ENCODE measurements around the gene SCN9A. TPM values are rescaled to one million over a fixed set of nuclear protein-coding genes. Genes with fewer than 3 reads are reported as not detected.
"Not testable (repeated sequence)": the region's sequence is repeated elsewhere in the genome, so short reads cannot be mapped to it uniquely, and the experiment has no call there.

Gene SCN9A
- total RNA-seq, 1 experiment from 2014 or later, result 0.07 TPM

DNA sequence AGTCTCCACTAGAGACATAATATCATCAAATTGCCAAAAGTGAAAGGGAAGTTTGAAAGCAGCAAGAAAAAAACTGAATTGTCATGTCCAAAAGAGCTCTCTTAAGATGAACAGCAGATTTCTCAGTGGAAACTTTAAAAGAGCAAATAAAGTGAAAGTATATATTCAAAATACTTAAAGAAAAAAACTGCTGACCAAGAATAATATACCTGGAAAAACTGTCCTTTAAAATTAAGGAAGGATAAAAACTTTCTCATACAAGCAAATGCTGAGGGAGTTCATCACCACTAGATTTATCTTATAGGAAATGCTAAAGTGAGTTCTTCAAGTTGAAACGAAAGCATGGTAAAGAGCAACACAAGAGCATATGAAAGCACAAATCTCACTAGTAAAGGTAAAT is 164.7 kb downstream of the SCN9A start:
- BruUV-seq (replicated peaks), result no TSS peak
- Histone ChIP-seq H3K27ac (ENCODE audit: low read depth, low read length) (no peak overlapping the region), H3K27me3 (ENCODE audit: insufficient read depth, low read length) (no peaks in the 10 kb centered on the region), H3K4me1 (ENCODE audit: control insufficient read depth in 1 of 2, insufficient read depth in 2 of 2, low read length in 2 of 2) (no peaks in the 10 kb centered on the region), H3K4me3 (replicated peaks in 1 of 2; ENCODE audit: low read depth in 1 of 2, low read length in 2 of 2) (no peak overlapping the region), H3K9me3 (ENCODE audit: control insufficient read depth in 1 of 2, insufficient read depth in 1 of 2, low read depth in 1 of 2, low read length in 2 of 2) (no peaks in the 10 kb centered on the region), H3K4me2 (ENCODE audit: low read length) (no peak overlapping the region), H2AFZ (ENCODE audit: low read depth, low read length, poor library complexity, severe bottlenecking) (no peak overlapping the region), H4K20me1 (ENCODE audit: insufficient read depth) (no peaks in the 10 kb centered on the region), H3K36me3 (ENCODE audit: control insufficient read depth in 1 of 2, insufficient read depth in 2 of 2, low read length in 2 of 2) (no peaks in the 10 kb centered on the region), H3K9me2 (ENCODE audit: insufficient read depth) (no peaks in the 10 kb centered on the region), H3K79me2 (ENCODE audit: insufficient read depth, low read length) (no peaks in the 10 kb centered on the region), H3K9ac (ENCODE audit: low read length) (no peak overlapping the region)
- CTCF ChIA-PET, result no interaction called here
- no peak for ATAC-seq
- RAD21 ChIA-PET (ENCODE audit: low non-redundant PET in 1 of 2, low total read pairs in 2 of 2, uncharacterized antibody in 2 of 2, unreplicated experiment in 2 of 2), result no interaction called here
- no peak for TF ChIP-seq EZH2phosphoT487 (IDR thresholded peaks at IDR 0.05; ENCODE audit: borderline replicate concordance)
- TF ChIP-seq TCF7L2 (IDR thresholded peaks at IDR 0.05; ENCODE audit: borderline replicate concordance, extremely low read depth, insufficient read depth, insufficient read length), result no peak
- TF ChIP-seq, protein P1, sequence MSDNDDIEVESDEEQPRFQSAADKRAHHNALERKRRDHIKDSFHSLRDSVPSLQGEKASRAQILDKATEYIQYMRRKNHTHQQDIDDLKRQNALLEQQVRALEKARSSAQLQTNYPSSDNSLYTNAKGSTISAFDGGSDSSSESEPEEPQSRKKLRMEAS (IDR thresholded peaks at IDR 0.05), result no peak
- no peak for TF ChIP-seq YY1 (IDR thresholded peaks at IDR 0.05; ENCODE audit: extremely low read depth, insufficient replicate concordance, low read depth, low read length)
- POLR2A ChIA-PET, result no interaction called here
- intact Hi-C loops (cut with micrococcal nuclease), result no loop called here
- DNase-seq (ENCODE audit: low read depth, low spot score), result no peak

DNA sequence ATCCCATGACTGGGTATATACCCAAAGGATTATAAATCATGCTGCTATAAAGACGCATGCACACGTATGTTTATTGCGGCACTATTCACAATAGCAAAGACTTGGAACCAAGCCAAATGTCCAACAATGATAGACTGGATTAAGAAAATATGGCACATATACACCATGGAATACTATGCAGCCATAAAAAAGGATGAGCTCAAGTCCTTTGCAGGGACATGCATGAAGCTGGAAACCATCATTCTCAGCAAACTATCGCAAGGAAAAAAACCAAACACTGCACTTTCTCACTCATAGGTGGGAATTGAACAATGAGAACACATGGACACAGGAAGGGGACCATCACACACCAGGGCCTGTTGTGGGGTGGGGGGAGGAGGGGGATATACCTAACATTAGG is 165.8 kb downstream of the SCN9A start:
- POLR2A ChIA-PET; H3K4me1 ChIP-seq (ENCODE audit: control insufficient read depth in 1 of 2, insufficient read depth in 2 of 2, low read length in 2 of 2); H3K4me2 ChIP-seq (ENCODE audit: low read length); BruUV-seq (replicated peaks); H4K20me1 ChIP-seq (ENCODE audit: insufficient read depth); H3K27ac ChIP-seq (ENCODE audit: low read depth, low read length); intact Hi-C loops (cut with micrococcal nuclease); H3K36me3 ChIP-seq (ENCODE audit: control insufficient read depth in 1 of 2, insufficient read depth in 2 of 2, low read length in 2 of 2); H3K79me2 ChIP-seq (ENCODE audit: insufficient read depth, low read length); H3K9ac ChIP-seq (ENCODE audit: low read length); H3K4me3 ChIP-seq (replicated peaks in 1 of 2; ENCODE audit: low read depth in 1 of 2, low read length in 2 of 2); H3K27me3 ChIP-seq (ENCODE audit: insufficient read depth, low read length); RAD21 ChIA-PET (ENCODE audit: low non-redundant PET in 1 of 2, low total read pairs in 2 of 2, uncharacterized antibody in 2 of 2, unreplicated experiment in 2 of 2); H2AFZ ChIP-seq (ENCODE audit: low read depth, low read length, poor library complexity, severe bottlenecking); H3K9me2 ChIP-seq (ENCODE audit: insufficient read depth); H3K9me3 ChIP-seq (ENCODE audit: control insufficient read depth in 1 of 2, insufficient read depth in 1 of 2, low read depth in 1 of 2, low read length in 2 of 2); DNase-seq (ENCODE audit: low read depth, low spot score); ATAC-seq; CTCF ChIA-PET: not testable (repeated sequence)

DNA sequence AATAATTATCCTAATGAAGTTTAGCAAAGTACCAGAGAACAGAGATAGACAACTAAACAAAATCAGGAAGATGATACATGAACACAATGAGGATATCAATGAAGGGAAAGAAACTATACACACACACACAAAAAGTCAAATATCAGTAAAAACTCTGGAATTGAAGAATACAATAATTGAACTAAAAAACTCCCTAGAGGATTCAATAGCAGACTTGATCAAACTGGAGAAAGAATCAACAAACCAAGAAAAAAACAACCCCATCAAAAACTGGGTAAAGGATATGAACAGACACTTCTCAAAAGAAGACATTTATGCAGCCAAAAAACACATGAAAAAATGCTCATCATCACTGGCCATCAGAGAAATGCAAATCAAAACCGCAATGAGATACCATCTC is 166.4 kb downstream of the SCN9A start:
- H4K20me1 ChIP-seq (ENCODE audit: insufficient read depth); H3K9me3 ChIP-seq (ENCODE audit: control insufficient read depth in 1 of 2, insufficient read depth in 1 of 2, low read depth in 1 of 2, low read length in 2 of 2); H3K27me3 ChIP-seq (ENCODE audit: insufficient read depth, low read length); POLR2A ChIA-PET; H2AFZ ChIP-seq (ENCODE audit: low read depth, low read length, poor library complexity, severe bottlenecking); H3K4me1 ChIP-seq (ENCODE audit: control insufficient read depth in 1 of 2, insufficient read depth in 2 of 2, low read length in 2 of 2); RAD21 ChIA-PET (ENCODE audit: low non-redundant PET in 1 of 2, low total read pairs in 2 of 2, uncharacterized antibody in 2 of 2, unreplicated experiment in 2 of 2); H3K27ac ChIP-seq (ENCODE audit: low read depth, low read length); H3K4me2 ChIP-seq (ENCODE audit: low read length); H3K79me2 ChIP-seq (ENCODE audit: insufficient read depth, low read length); H3K4me3 ChIP-seq (replicated peaks in 1 of 2; ENCODE audit: low read depth in 1 of 2, low read length in 2 of 2); H3K9ac ChIP-seq (ENCODE audit: low read length); intact Hi-C loops (cut with micrococcal nuclease); BruUV-seq (replicated peaks); DNase-seq (ENCODE audit: low read depth, low spot score); ATAC-seq; CTCF ChIA-PET; H3K36me3 ChIP-seq (ENCODE audit: control insufficient read depth in 1 of 2, insufficient read depth in 2 of 2, low read length in 2 of 2); H3K9me2 ChIP-seq (ENCODE audit: insufficient read depth): not testable (repeated sequence)

DNA sequence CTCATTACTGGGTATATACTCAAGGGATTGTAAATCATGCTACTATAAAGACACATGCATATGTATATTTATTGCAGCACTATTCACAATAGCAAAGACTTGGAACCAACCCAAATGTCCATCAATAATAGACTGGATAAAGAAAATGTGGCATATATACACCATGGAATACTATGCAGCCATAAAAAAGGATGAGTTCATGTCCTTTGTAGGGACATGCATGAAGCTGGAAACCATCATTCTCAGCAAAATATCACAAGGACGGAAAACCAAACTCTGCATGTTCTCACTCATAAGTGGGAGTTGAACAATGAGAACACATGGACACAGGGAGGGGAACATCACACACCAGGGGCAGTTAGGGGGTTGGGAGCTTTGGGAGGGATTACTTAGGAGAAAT is 169.6 kb downstream of the SCN9A start:
- H3K79me2 ChIP-seq (ENCODE audit: insufficient read depth, low read length); ATAC-seq; H3K9me3 ChIP-seq (ENCODE audit: control insufficient read depth in 1 of 2, insufficient read depth in 1 of 2, low read depth in 1 of 2, low read length in 2 of 2); POLR2A ChIA-PET; intact Hi-C loops (cut with micrococcal nuclease); CTCF ChIA-PET; H3K4me1 ChIP-seq (ENCODE audit: control insufficient read depth in 1 of 2, insufficient read depth in 2 of 2, low read length in 2 of 2); H3K9ac ChIP-seq (ENCODE audit: low read length); BruUV-seq (replicated peaks); H3K9me2 ChIP-seq (ENCODE audit: insufficient read depth); H4K20me1 ChIP-seq (ENCODE audit: insufficient read depth); H3K4me3 ChIP-seq (replicated peaks in 1 of 2; ENCODE audit: low read depth in 1 of 2, low read length in 2 of 2); H3K27ac ChIP-seq (ENCODE audit: low read depth, low read length); H3K27me3 ChIP-seq (ENCODE audit: insufficient read depth, low read length); H3K4me2 ChIP-seq (ENCODE audit: low read length); RAD21 ChIA-PET (ENCODE audit: low non-redundant PET in 1 of 2, low total read pairs in 2 of 2, uncharacterized antibody in 2 of 2, unreplicated experiment in 2 of 2); H3K36me3 ChIP-seq (ENCODE audit: control insufficient read depth in 1 of 2, insufficient read depth in 2 of 2, low read length in 2 of 2); DNase-seq (ENCODE audit: low read depth, low spot score); H2AFZ ChIP-seq (ENCODE audit: low read depth, low read length, poor library complexity, severe bottlenecking): not testable (repeated sequence)
